GM12874 (cell line): Measurements from ENCODE around the gene CST5.

Experiments
- CTCF ChIP-seq: IDR thresholded peaks from 2 replicates; pipeline ENCODE4 v1.5.1; 2011; ENCODE audit warnings: low read depth, mild to moderate bottlenecking, control low read depth, low read length, moderate library complexity; ENCODE audit not compliant: insufficient read depth

CST5 gene, protein sequence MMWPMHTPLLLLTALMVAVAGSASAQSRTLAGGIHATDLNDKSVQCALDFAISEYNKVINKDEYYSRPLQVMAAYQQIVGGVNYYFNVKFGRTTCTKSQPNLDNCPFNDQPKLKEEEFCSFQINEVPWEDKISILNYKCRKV

DNA sequence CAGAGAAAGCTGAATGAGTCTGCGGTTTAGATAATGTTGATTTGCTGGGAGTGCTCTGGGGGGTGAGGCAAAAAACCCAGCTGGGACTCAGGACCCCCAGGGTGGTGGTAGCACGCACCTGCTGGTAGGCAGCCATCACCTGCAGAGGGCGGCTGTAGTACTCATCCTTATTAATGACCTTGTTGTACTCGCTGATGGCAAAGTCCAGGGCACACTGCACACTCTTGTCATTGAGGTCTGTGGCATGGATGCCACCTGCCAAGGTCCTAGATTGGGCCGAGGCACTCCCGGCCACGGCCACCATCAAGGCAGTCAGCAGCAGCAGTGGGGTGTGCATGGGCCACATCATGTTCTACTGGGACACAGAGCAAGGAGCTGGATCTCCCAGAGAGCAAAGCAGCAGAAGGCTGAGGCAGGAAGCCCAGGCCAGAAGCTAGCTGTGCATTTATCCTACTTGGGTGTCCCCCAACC is at the start of gene CST5:
TSS of gene CST5 (minus strand) at position 421 of the 471 bp plus-strand sequence. CDS start at position 349, 72 bp downstream.
- TF ChIP-seq CTCF, result no peak

DNA sequence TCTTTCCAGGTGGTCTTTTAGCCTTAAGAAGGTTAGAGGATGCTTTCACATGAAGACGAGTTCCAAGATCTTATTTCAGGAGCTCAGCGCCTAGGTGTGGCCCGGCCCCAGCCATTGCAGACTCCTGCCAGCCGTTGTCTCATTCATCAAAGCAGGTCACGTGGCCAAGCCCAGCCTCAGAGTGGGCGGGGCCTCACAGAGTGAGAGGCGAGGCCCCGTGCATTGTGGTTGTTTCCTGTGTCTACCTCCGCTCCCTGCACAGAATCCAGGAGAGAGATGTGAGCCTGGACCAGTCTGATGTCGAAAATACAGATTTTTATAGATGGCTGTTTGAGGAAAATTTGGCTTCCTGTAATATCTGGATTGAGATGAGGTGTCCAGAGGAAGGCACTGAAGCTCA is 49.2 kb upstream of the CST5 start:
- no peak for TF ChIP-seq CTCF

DNA sequence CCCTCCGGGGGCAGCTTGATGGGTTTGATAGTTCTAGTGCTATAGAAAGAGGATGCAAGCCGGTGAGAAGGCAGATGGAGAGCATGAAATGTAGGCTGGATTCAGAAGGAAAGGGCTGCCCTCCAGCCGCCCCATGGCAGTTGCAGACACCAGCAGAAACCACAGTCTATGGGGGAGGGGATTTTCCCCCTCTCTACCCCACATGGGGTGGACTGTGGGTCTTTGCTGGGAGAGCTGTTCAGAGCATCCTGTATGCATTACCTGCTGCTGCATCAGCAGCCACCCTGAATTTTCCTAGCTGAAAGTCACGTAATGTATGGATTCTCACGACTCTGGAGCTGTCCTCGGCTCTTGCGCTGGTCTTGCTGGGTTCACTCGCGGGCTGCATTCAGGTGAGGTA is 48.8 kb upstream of the CST5 start:
- TF ChIP-seq CTCF, result no peak

- TF ChIP-seq CTCF, result no peak
These were observed 47.7 kb upstream of the CST5 start for GRCh38 chr20:23926944-23927872.

GRCh38 chr20:23926526-23926880 is 47.0 kb upstream of the CST5 start:
- no peak for TF ChIP-seq CTCF

GRCh38 chr20:23925789-23926525 is 46.4 kb upstream of the CST5 start:
- TF ChIP-seq CTCF, result no peak

DNA sequence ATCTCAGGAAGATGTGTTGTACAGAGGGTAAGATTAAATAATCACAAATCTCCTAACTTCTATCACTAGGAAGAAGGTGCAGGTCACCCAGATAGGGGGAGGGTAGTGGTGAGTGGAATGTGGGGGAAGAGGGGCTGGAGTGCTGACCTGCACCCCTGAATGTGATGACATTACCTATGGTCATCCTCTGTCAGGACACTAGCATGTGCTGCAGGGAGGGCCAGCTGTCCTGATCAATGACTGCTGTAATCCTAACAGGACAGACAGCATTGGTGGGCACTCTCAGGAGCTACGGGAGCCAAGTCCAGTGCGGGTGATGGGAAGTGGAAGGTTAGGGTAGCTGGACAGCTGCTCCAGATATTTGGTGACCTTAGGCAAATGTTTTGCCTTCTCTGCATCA is 45.2 kb upstream of the CST5 start:
- no peak for TF ChIP-seq CTCF
